GM19372 (cell line): Measurements from ENCODE around the gene RETSAT.

Experiments
- ATAC-seq: cut with Tn5 transposase; IDR thresholded peaks from one replicate; pipeline ENCODE4 v1.9.1; 2021; ENCODE audit warnings: mild to moderate bottlenecking, low read depth, moderate library complexity; ENCODE audit not compliant: unreplicated experiment

RETSAT gene

GRCh38 chr2:85309699-85310321 lies 44.5 kb downstream of the RETSAT start:
- no peak for ATAC-seq

- ATAC-seq: no peak
Measured at GRCh38 chr2:85308896-85309555, 45.3 kb downstream of the RETSAT start.

- no peak for ATAC-seq
Measured at GRCh38 chr2:85308201-85308600, 46.1 kb downstream of the RETSAT start.

- no peak for ATAC-seq
Measured at GRCh38 chr2:85307527-85307897, 46.8 kb downstream of the RETSAT start.

GRCh38 chr2:85303780-85304531 lies 50.4 kb downstream of the RETSAT start:
- no peak for ATAC-seq

- ATAC-seq: no peak
Measured at GRCh38 chr2:85302121-85302520, 52.2 kb downstream of the RETSAT start.
